Activated CD8-positive, alpha-beta memory T cell treated with anti-CD3 and anti-CD28 coated beads for 1 hour (primary cell): Measurements from ENCODE around the gene KAZN.

Experiments used
- DNase-seq, 2 donors: peaks; one replicate each; pipeline ENCODE4 v3.0.0-alpha.2; 2020; ENCODE audit warnings: low read depth in 1 of 2; ENCODE audit errors: extremely low read depth in 1 of 2

KAZN gene

DNA sequence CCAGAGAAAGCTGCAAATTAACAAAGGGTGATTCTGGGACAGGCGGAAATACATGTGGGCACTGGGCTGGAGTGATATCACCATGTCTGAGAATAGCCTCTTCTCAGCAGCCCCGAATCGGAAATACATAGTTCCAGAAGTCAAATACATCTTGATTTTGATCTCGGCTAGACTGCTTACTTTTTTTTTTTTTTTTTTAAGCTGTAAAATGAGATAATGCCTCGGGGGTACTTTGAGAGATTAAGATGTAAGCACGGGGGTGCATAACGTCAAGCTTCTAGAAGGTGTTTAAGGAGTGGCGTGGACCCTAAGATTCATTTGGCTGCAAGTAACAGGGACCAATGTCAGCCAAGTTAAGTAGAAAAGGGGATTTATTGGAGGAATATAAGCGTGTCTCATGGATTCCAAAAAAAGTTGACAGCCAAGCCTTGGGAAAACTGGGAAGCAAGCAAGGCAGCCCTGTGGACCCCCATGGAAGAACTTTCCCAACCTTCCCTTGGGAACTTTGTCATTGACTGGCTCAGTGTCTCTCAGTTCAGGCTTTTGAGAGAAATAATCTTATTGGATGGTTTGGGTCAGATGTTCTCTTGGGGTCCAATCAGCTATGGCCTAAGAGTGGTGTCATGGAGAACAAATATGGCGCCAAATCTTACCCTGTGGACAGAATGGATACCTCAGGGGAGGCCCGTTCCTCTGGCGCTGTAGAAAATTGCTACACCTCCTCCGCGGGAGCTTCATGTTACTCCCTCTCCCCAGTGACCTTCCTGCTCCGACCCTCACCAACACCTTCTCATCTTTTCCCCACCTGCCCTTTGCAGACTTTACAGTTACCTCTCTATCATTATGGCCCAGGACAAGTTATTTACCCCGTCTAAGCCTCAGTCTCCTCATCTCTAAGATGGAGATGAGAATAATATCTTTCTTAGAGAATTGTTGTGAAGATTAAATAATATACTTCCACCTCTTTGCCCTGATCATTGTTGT is 186.6 kb downstream of the KAZN start:
- no peak for DNase-seq

- DNase-seq: no peak
Measured at GRCh38 chr1:14786109-14786675, 187.7 kb downstream of the KAZN start.

- DNase-seq: no peak
Measured at GRCh38 chr1:14786681-14787080, 188.2 kb downstream of the KAZN start.

- DNase-seq: no peak
Measured at GRCh38 chr1:14787604-14788003, 189.1 kb downstream of the KAZN start.

GRCh38 chr1:14788080-14788479 is 189.6 kb downstream of the KAZN start:
- no peak for DNase-seq

GRCh38 chr1:14790982-14791381 is 192.5 kb downstream of the KAZN start:
- DNase-seq: no peak

- no peak for DNase-seq
Measured at GRCh38 chr1:14791654-14792053, 193.2 kb downstream of the KAZN start.

DNA sequence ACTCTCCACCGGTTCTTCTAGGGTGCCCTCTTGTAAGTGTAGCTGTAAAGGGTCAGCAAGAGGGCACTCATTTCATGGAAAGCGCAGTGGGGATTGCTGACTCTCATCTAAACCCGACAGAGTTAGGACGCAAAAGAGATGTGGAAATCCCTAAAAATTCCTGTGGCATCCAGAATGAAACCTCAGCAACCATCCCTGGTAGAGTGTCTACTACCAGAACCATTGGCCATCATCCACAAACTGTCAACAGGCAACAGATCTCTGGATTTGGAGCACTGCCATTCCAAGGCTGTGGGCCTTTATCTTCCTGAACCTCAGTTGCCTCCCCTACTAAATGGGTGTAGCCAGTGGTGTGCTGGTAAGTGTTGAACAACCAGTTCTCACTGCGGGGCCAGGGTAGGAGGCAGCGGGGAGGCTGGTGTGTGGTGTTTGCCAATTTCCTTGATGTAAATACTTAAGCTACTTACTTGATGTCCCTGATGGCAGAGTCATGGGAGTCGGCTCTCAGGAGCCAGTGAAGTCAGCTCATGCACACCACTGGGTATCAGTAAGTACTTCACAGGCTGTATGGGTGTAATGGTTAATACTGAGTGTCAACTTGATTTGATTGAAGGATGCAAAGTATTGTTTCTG is 195.8 kb downstream of the KAZN start:
- DNase-seq: no peak

DNA sequence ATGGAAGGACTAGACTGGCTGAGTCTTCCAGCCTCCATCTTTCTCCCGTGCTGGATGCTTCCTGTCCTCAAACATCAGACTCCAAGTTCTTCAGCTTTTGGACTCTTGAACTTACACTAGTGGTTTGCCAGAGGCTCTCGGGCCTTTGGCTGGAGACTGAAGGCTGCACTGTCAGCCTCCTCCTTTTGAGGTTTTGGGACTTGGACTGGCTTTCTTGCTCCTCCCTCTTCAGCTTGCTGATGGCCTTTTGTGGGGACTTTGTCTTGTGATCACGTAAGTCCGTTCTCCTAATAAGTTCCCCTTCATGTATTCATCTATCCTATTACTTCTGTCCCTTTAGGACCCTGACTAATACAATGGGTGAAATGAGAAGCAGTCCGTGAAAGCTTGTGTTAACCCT is 196.4 kb downstream of the KAZN start:
- no peak for DNase-seq

DNA sequence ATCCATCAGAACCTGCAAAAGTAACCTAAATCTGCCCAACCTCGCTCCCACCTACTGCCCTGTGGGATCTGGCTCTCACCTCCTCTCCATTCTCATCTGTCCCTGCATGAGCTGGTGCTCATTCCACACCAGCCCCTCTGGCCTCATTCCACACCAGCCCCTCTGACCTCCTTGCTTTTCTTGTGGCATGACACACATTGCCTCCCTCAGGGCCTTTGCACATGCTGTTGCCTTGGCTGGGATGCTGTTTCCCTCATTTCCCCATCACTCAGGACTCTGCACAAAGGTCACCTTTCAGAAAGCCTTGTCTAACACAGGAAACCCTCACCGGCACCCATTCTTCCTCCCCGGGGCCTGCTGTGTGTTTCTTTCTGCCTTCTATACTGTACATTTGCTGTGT is 197.1 kb downstream of the KAZN start:
- no peak for DNase-seq

GRCh38 chr1:14800014-14800413 is 201.5 kb downstream of the KAZN start:
- DNase-seq: no peak

DNA sequence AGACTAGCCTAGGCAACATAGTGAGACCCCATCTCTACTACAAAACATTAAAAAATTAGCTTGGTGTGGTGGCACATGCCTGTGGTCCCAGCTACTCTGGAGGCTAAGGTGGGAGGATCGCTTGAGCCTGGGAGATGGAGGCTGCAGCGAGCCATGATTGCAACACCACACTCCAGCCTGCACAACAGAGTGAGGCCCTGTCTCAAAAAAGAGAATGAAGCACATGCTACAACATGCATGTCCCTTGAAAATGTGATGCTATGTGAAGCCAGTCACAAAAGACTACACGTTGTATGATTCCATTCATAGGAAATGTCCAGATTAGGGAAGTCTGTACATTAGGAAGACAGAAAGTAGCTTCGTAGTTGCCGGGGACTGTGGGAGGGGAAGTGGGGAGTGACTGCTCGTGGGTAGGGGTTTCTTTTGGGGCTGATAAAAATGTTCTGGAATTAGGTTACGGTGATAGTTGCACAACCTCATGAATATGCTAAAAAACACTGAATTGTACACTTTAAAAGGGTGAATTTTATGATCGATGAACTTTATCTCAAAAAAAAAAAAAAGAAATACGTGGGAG is 202.1 kb downstream of the KAZN start:
- no peak for DNase-seq

GRCh38 chr1:14803002-14803789 is 204.7 kb downstream of the KAZN start:
- DNase-seq: no peak

DNA sequence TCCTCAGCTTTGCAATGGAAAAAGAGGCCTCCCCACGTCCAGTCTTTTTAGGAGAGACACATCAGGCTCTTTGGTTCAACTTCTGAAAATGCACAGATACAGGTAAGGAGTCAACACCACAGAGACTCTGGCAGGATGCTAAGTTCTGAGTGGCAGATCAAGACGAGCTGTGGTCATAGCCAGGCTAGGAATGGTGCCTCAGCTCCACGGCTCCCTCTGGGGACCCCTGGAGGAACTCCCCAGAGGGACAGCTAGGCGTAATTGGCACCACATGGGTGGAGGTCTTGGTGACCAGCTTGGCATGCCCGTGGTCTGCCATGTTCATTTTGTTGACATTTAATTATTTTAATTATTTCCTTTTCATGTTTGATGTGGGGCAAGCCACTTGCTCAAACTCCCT is 206.1 kb downstream of the KAZN start:
- DNase-seq: no peak

- no peak for DNase-seq
Measured at GRCh38 chr1:14806772-14807171, 208.3 kb downstream of the KAZN start.

DNA sequence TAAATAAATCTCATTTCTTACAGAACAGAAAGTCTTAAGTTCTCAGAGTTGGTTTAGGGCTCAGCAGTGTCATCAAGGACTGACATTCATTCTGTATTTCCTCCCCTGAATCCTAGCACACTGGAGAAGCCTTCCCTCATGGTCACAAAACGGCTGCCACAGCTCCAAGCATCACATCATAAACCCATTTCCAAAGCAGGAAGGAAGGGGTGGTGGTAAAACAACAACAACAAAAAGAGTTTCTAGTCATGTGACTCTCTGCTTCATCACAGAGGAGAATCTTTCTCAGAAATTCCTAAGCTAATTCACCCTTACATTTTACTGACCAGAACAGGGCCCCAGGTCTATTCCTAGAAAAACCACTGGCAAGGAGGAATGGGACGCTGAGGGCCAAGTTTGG is 210.3 kb downstream of the KAZN start:
- DNase-seq: no peak

DNA sequence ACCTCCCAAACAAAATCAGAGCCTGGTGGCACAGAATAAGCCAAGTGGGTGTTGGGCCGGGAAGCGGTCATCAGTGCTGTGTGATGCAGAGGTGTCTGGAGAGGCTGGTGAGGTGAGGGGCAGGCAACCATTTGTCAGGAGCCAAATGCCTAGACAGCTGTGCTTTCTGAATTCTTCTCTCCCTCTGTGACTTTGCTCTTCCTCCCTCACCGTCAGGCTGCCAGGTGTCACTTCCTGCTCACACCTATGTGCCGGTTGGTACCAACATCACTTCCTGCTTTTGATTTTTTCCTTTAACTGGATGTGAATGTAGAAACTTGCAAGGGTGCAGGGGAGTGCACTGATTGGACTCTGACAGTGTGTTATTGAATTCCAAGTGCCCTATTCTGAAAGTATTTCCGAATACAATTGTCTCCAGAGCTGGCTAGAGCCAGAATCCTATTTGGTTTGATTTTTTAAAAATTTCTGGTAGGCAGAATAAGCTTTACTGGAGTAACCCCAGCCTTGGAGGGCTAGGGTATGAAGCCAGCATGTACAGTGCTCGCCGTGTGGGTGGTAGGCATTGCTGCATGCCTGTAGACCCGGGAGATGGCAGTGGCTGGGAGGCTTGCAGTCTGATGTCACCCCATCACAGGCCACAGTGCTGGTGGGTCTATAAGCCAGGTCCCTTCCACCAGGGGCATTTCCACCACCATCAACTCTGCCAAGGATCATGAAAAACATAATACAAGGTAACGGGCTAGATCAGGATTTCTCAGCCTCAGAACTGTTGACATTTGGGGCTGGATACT is 210.9 kb downstream of the KAZN start:
- DNase-seq: no peak

DNA sequence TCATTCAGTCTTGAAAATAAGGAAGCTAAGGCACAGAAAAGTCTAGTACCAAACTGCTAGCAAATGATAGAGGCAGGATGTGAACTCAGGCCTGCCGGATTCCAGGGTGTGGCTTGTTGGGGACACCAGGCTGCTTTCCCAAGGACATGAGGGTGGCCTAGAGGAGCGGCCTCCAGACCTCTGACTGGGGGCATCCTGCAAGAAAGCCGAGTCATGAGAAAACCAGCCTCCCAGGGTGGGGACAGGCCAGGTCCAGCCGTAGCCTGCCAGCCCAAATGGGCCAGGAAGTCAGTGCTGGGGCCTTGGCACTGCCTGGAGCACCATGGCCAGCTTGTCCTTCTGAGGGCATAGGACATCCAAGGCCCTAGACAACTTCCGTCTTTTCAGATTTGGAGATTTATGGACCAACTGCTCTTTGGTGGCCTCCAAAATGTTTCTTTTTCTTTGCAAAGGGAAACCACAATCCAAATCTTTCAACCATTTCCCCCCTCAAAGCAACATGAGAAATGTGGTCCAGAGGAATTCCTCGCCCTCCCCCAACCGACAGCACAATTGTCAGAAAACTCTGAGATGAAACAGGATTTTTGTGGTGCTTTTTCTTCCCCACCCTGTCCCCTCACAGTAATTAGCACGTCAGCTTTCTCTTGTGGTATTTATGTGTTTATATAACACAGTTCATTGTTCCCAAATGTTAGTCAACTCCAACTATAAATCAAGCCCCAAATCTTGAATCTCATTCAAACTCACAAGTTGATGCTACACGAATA is 212.3 kb downstream of the KAZN start:
- no peak for DNase-seq

DNA sequence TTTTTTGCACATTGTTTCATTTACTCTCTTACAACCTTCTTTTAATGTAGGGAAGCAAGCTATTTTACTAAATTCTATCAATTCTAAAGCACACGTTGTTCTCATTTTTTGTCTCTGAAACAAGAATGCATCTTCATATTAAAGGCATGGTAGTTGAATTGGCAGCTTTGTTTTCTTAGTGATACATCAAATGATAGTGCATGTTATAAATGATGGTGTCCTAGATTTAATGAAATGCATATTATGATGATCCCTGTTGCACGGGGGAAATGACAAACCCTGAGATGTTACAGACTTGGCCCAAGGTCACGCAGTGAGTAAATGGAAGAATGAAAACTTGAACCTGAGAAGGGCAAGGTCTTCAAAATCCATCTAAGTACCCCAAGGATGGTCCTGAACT is 213.1 kb downstream of the KAZN start:
- no peak for DNase-seq
